Liver (tissue), 9 donors: ENCODE data around the gene ERV3-1. TPM values are rescaled to one million over a fixed set of nuclear protein-coding genes. Genes with fewer than 3 reads are reported as not detected.
A peak's percentile ranks its signal among the peaks of the same experiment; 100 is the strongest.

Experiments
- DNase-seq: peaks from one replicate; pipeline ENCODE4 v3.0.0-alpha.2; 2017; ENCODE audit warnings: low spot score
- H3K27ac ChIP-seq, 2 donors: one replicate each; pipeline ENCODE4 v1.7.0; 2013; ENCODE audit warnings: inconsistent platforms in 2 of 2, low read length in 2 of 2, control low read depth in 1 of 2, low read depth in 1 of 2, mild to moderate bottlenecking in 1 of 2
- H3K27me3 ChIP-seq, 4 donors: one replicate each; pipeline versions ENCODE4 v1.6.1 to v1.7.0; 2013; ENCODE audit warnings: low read length in 3 of 4, inconsistent platforms in 1 of 4, mild to moderate bottlenecking in 1 of 4, moderate library complexity in 1 of 4; ENCODE audit not compliant: control insufficient read depth in 4 of 4, insufficient read depth in 4 of 4
- H3K36me3 ChIP-seq, 4 donors: one replicate each; pipeline versions ENCODE4 v1.6.1 to v1.7.0; 2013; ENCODE audit warnings: low read length in 3 of 4, mild to moderate bottlenecking in 3 of 4, low read depth in 1 of 4, moderate library complexity in 1 of 4; ENCODE audit not compliant: control insufficient read depth in 4 of 4, insufficient read depth in 3 of 4
- H3K4me1 ChIP-seq, 4 donors: one replicate each; pipeline versions ENCODE4 v1.6.1 to v1.7.0; 2013; ENCODE audit warnings: low read length in 3 of 4, mild to moderate bottlenecking in 3 of 4, moderate library complexity in 1 of 4; ENCODE audit not compliant: control insufficient read depth in 4 of 4, insufficient read depth in 4 of 4
- H3K4me3 ChIP-seq, 3 donors: one replicate each; pipeline versions ENCODE4 v1.6.1 to v1.7.0; 2013; ENCODE audit warnings: low read length in 3 of 3, control low read depth in 1 of 3, low read depth in 1 of 3, mild to moderate bottlenecking in 1 of 3
- H3K9ac ChIP-seq, 2 donors: one replicate each; pipeline ENCODE4 v1.7.0; 2013; ENCODE audit warnings: low read length in 2 of 2, mild to moderate bottlenecking in 2 of 2, moderate library complexity in 2 of 2, control low read depth in 1 of 2, low read depth in 1 of 2
- H3K9me3 ChIP-seq, 4 donors: one replicate each; pipeline versions ENCODE4 v1.6.1 to v1.7.0; 2013; ENCODE audit warnings: low read length in 3 of 4; ENCODE audit not compliant: control insufficient read depth in 4 of 4
- EGR1 ChIP-seq, 2 donors: IDR thresholded peaks; 2 replicates each; pipeline ENCODE4 v1.6.1; 2016 to 2018; ENCODE audit warnings: antibody characterized with exemption in 2 of 2, low read depth in 2 of 2
- FOXA1 ChIP-seq: IDR thresholded peaks from 2 replicates; pipeline ENCODE4 v1.6.1; 2016; ENCODE audit warnings: antibody characterized with exemption
- FOXA2 ChIP-seq: IDR thresholded peaks from 2 replicates; pipeline ENCODE4 v1.6.1; 2016; ENCODE audit warnings: antibody characterized with exemption
- GABPA ChIP-seq, 2 donors: IDR thresholded peaks in 1 of 2; conservative IDR thresholded peaks in 1 of 2; 2 replicates each; pipeline ENCODE4 v1.6.1; 2016; ENCODE audit warnings: antibody characterized with exemption in 2 of 2, mild to moderate bottlenecking in 1 of 2, moderate library complexity in 1 of 2
- HNF4A ChIP-seq, 2 donors: conservative IDR thresholded peaks; 2 replicates each; pipeline ENCODE4 v1.6.1; 2016; ENCODE audit warnings: antibody characterized with exemption in 2 of 2, mild to moderate bottlenecking in 2 of 2
- HNF4G ChIP-seq: IDR thresholded peaks from 2 replicates; pipeline ENCODE4 v1.6.1; 2016; ENCODE audit warnings: antibody characterized with exemption
- JUND ChIP-seq, 2 donors: IDR thresholded peaks; 2 replicates each; pipeline ENCODE4 v1.6.1; 2016; ENCODE audit warnings: antibody characterized with exemption in 2 of 2
- NR2F2 ChIP-seq: IDR thresholded peaks from 2 replicates; pipeline ENCODE4 v1.6.1; 2016; ENCODE audit warnings: antibody characterized with exemption
- RAD21 ChIP-seq, 2 donors: IDR thresholded peaks; 2 replicates each; pipeline ENCODE4 v1.6.1; 2016; ENCODE audit warnings: antibody characterized with exemption in 2 of 2, mild to moderate bottlenecking in 2 of 2
- RXRA ChIP-seq, 2 donors: IDR thresholded peaks; 2 replicates each; pipeline ENCODE4 v1.6.1; 2017 to 2018; ENCODE audit warnings: antibody characterized with exemption in 2 of 2, mild to moderate bottlenecking in 1 of 2
- SP1 ChIP-seq: IDR thresholded peaks from 2 replicates; pipeline ENCODE4 v1.6.1; 2018; ENCODE audit warnings: antibody characterized with exemption, mild to moderate bottlenecking
- TAF1 ChIP-seq: conservative IDR thresholded peaks from 2 replicates; pipeline ENCODE4 v1.6.1; 2016; ENCODE audit warnings: antibody characterized with exemption, mild to moderate bottlenecking
- YY1 ChIP-seq: IDR thresholded peaks from 2 replicates; pipeline ENCODE4 v1.6.1; 2016; ENCODE audit warnings: antibody characterized with exemption, mild to moderate bottlenecking
- WGBS: extraction: QIAGEN DNeasy Blood & Tissue Kit; methylation state at CpG from one replicate; pipeline ENCODE4 v1.1.7; 2013; 5-methylcytosine and 5-hydroxymethylcytosine counted together
- polyA plus RNA-seq, 2 donors: library from polyadenylated mRNA; stranded (reverse) in 1 of 2; unstranded in 1 of 2; fragments of 200-250 nt in 1 of 2; fragments of >200 nt in 1 of 2; fragmentation: Nextera tagmentation in 1 of 2; extraction: Ambion mirVana in 1 of 2; gene quantifications; one replicate each; pipeline versions ENCODE4 v1.2.1 to v1.2.3, GENCODE V29; 2013 to 2015
- total RNA-seq, 2 donors: library from RNA; depleted of rRNA; stranded (reverse); fragments of >200 nt; gene quantifications; one replicate each; pipeline ENCODE4 v1.2.3, GENCODE V29; 2014
- TF ChIP-seq, protein P1 (sequence below): fragments of 150-350 bp; IDR thresholded peaks from 2 replicates; pipeline ENCODE4 v1.5.1; 2017; ENCODE audit warnings: improper control_type of control experiment, low read depth, low read length; ENCODE audit not compliant: missing input control
- TF ChIP-seq, protein P2 (sequence below): IDR thresholded peaks from 2 replicates; pipeline ENCODE4 v1.6.1; 2016; ENCODE audit warnings: antibody characterized with exemption
- TF ChIP-seq, protein P3 (sequence below): IDR thresholded peaks from 2 replicates; pipeline ENCODE4 v1.6.1; 2016; ENCODE audit warnings: antibody characterized with exemption, mild to moderate bottlenecking
- TF ChIP-seq, protein P4 (sequence below): IDR thresholded peaks from 2 replicates; pipeline ENCODE4 v1.6.1; 2016; ENCODE audit warnings: antibody characterized with exemption
- TF ChIP-seq, protein P5 (sequence below): IDR thresholded peaks from 2 replicates; pipeline ENCODE4 v1.6.1; 2016; ENCODE audit warnings: antibody characterized with exemption
- donor health status: healthy.
- donor health status: healthy.
- donor health status: healthy.
- donor health status: healthy.
- donor health status: healthy.

The ERV3-1 gene
- total and polyA plus RNA-seq, 4 donors = 1.7 to 6.5 (median 4.6) TPM

DNA sequence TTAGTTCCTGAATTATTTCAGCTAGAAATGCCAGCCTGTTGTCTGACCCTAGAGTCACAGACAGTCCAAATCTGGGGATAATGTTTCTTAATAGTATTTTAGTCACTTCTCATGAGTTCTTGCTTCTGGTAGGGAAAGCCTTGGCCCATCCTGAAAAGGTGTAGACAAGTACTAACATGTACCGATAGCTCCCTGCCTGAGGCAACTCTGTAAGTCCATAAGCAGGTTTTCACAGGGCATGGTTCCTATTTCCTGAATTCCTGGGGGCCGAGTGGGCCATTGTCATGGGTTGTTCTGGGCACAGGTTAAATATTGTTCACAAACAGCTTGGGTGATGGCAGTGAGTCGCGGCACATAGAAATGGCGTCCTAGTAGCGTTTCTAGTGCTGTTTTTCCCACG lies 12.6 kb downstream of the ERV3-1 start:
- DNase-seq = no peak
- H3K9ac ChIP-seq = no peak overlapping the region
- H3K27me3 ChIP-seq = no peaks in the 10 kb centered on the region
- H3K4me3 ChIP-seq = no peak overlapping the region
- over 99% methylated on average over 7 of the region's 7 CpGs for WGBS
- H3K4me1 ChIP-seq = no peaks in the 10 kb centered on the region
- no peak for TF ChIP-seq NR2F2
- TF ChIP-seq FOXA1 = no peak
- TF ChIP-seq JUND (IDR thresholded peaks at IDR 0.05) = no peak
- TF ChIP-seq, protein P1, sequence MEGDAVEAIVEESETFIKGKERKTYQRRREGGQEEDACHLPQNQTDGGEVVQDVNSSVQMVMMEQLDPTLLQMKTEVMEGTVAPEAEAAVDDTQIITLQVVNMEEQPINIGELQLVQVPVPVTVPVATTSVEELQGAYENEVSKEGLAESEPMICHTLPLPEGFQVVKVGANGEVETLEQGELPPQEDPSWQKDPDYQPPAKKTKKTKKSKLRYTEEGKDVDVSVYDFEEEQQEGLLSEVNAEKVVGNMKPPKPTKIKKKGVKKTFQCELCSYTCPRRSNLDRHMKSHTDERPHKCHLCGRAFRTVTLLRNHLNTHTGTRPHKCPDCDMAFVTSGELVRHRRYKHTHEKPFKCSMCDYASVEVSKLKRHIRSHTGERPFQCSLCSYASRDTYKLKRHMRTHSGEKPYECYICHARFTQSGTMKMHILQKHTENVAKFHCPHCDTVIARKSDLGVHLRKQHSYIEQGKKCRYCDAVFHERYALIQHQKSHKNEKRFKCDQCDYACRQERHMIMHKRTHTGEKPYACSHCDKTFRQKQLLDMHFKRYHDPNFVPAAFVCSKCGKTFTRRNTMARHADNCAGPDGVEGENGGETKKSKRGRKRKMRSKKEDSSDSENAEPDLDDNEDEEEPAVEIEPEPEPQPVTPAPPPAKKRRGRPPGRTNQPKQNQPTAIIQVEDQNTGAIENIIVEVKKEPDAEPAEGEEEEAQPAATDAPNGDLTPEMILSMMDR = no peak
- no peak for TF ChIP-seq TAF1
- no peak for TF ChIP-seq SP1
- no peak for TF ChIP-seq YY1
- no peak for TF ChIP-seq GABPA (IDR thresholded peaks at IDR 0.05 in 1 of 2, conservative IDR thresholded peaks at IDR 0.05 in 1 of 2)
- TF ChIP-seq, protein P2, sequence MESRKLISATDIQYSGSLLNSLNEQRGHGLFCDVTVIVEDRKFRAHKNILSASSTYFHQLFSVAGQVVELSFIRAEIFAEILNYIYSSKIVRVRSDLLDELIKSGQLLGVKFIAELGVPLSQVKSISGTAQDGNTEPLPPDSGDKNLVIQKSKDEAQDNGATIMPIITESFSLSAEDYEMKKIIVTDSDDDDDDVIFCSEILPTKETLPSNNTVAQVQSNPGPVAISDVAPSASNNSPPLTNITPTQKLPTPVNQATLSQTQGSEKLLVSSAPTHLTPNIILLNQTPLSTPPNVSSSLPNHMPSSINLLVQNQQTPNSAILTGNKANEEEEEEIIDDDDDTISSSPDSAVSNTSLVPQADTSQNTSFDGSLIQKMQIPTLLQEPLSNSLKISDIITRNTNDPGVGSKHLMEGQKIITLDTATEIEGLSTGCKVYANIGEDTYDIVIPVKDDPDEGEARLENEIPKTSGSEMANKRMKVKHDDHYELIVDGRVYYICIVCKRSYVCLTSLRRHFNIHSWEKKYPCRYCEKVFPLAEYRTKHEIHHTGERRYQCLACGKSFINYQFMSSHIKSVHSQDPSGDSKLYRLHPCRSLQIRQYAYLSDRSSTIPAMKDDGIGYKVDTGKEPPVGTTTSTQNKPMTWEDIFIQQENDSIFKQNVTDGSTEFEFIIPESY = no peak
- TF ChIP-seq RXRA (IDR thresholded peaks at IDR 0.05) = no peak
- TF ChIP-seq, protein P3, sequence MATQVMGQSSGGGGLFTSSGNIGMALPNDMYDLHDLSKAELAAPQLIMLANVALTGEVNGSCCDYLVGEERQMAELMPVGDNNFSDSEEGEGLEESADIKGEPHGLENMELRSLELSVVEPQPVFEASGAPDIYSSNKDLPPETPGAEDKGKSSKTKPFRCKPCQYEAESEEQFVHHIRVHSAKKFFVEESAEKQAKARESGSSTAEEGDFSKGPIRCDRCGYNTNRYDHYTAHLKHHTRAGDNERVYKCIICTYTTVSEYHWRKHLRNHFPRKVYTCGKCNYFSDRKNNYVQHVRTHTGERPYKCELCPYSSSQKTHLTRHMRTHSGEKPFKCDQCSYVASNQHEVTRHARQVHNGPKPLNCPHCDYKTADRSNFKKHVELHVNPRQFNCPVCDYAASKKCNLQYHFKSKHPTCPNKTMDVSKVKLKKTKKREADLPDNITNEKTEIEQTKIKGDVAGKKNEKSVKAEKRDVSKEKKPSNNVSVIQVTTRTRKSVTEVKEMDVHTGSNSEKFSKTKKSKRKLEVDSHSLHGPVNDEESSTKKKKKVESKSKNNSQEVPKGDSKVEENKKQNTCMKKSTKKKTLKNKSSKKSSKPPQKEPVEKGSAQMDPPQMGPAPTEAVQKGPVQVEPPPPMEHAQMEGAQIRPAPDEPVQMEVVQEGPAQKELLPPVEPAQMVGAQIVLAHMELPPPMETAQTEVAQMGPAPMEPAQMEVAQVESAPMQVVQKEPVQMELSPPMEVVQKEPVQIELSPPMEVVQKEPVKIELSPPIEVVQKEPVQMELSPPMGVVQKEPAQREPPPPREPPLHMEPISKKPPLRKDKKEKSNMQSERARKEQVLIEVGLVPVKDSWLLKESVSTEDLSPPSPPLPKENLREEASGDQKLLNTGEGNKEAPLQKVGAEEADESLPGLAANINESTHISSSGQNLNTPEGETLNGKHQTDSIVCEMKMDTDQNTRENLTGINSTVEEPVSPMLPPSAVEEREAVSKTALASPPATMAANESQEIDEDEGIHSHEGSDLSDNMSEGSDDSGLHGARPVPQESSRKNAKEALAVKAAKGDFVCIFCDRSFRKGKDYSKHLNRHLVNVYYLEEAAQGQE = no peak
- TF ChIP-seq, protein P4, sequence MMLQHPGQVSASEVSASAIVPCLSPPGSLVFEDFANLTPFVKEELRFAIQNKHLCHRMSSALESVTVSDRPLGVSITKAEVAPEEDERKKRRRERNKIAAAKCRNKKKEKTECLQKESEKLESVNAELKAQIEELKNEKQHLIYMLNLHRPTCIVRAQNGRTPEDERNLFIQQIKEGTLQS = no peak
- no peak for TF ChIP-seq EGR1 (IDR thresholded peaks at IDR 0.05; ENCODE audit: low read depth in 2 of 2)
- TF ChIP-seq, protein P5, sequence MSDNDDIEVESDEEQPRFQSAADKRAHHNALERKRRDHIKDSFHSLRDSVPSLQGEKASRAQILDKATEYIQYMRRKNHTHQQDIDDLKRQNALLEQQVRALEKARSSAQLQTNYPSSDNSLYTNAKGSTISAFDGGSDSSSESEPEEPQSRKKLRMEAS = no peak
- TF ChIP-seq RAD21 (IDR thresholded peaks at IDR 0.05) = no peak
- TF ChIP-seq HNF4G = no peak
- no peak for TF ChIP-seq FOXA2
- H3K27ac ChIP-seq = no peak overlapping the region
- H3K9me3 ChIP-seq = peaks cover 10 to 42% (median 26%) of the 10 kb centered on the region in 4 donors
- H3K36me3 ChIP-seq = peaks cover 0 to 5% (median 3%) of the 10 kb centered on the region in 4 donors

DNA sequence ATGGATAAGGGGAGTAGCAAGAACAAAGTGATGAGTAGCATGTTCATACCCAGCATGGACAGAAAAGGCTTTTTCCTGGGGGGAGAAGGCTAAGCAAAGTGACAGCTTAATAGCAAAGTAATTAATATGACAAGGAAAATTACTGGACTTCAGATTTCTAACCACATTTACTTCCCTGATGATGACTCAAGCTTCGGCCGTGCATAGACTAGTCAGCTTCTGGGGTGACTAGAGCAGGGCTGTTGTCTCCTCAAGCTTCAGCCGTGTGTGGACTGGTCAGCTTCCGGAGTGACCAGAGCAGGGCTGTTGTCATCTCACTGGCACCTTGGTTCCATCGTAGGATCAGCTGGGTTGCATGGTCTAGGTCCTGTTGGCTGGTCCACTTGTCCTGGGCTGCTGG lies 13.5 kb downstream of the ERV3-1 start:
- Histone ChIP-seq H3K4me3 (peak overlapping the region in 1 of 3 donors; percentile 15), H3K27me3 (no peaks in the 10 kb centered on the region), H3K27ac (no peak overlapping the region), H3K9ac (no peak overlapping the region), H3K4me1 (no peaks in the 10 kb centered on the region), H3K9me3 (peaks cover 10 to 47% (median 26%) of the 10 kb centered on the region in 4 donors), H3K36me3 (peaks cover 0 to 3% (median under 1%) of the 10 kb centered on the region in 4 donors)
- no peak for DNase-seq
- WGBS = 79% methylated on average over 5 of the region's 5 CpGs
- no peak for TF ChIP-seq GABPA (IDR thresholded peaks at IDR 0.05 in 1 of 2, conservative IDR thresholded peaks at IDR 0.05 in 1 of 2)
- no peak for TF ChIP-seq FOXA2
- TF ChIP-seq FOXA1 = no peak
- TF ChIP-seq EGR1 (IDR thresholded peaks at IDR 0.05; ENCODE audit: low read depth in 2 of 2) = no peak
- no peak for TF ChIP-seq SP1
- TF ChIP-seq RXRA (IDR thresholded peaks at IDR 0.05) = no peak
- TF ChIP-seq, protein P5 = no peak
- TF ChIP-seq RAD21 (IDR thresholded peaks at IDR 0.05) = no peak
- TF ChIP-seq, protein P4 = no peak
- TF ChIP-seq, protein P2 = no peak
- no peak for TF ChIP-seq TAF1
- no peak for TF ChIP-seq HNF4A (conservative IDR thresholded peaks at IDR 0.05)
